Karpas-422 (cell line): ENCODE results near the gene SLC4A1AP. TPM values are rescaled to one million over a fixed set of nuclear protein-coding genes. Genes with fewer than 3 reads are reported as not detected.
"Not testable (repeated sequence)": the region's sequence is repeated elsewhere in the genome, so short reads cannot be mapped to it uniquely, and the experiment has no call there.

Experiments
- DNase-seq: peaks from one replicate; pipeline ENCODE4 v3.0.0-alpha.2; 2015
- H2AFZ ChIP-seq: fragments of 200-600 bp; sonication (generic); 2 replicates; pipeline ENCODE4 v1.6.1; 2014; ENCODE audit warnings: antibody characterized with exemption, low read length, mixed read lengths
- H3K27ac ChIP-seq: fragments of 200-600 bp; sonication (generic); 2 replicates; pipeline ENCODE4 v1.5.1; 2014; ENCODE audit warnings: mild to moderate bottlenecking, low read length, moderate library complexity
- H3K27me3 ChIP-seq: fragments of 200-600 bp; sonication (generic); 2 replicates; pipeline ENCODE4 v1.6.1; 2014; ENCODE audit warnings: low read length, mixed read lengths
- H3K36me3 ChIP-seq: fragments of 200-600 bp; sonication (generic); 2 replicates; pipeline ENCODE4 v1.6.1; 2014; ENCODE audit warnings: low read length, mixed read lengths; ENCODE audit not compliant: insufficient read depth
- H3K4me1 ChIP-seq: fragments of 200-600 bp; sonication (generic); 2 replicates; pipeline ENCODE4 v1.6.1; 2014; ENCODE audit warnings: mild to moderate bottlenecking, low read length, mixed read lengths
- H3K4me2 ChIP-seq: fragments of 200-600 bp; sonication (generic); 2 replicates; pipeline ENCODE4 v1.6.1; 2014; ENCODE audit warnings: low read length, low read depth, mild to moderate bottlenecking; ENCODE audit not compliant: poor library complexity, severe bottlenecking
- H3K4me3 ChIP-seq: fragments of 200-600 bp; sonication (generic); 2 replicates; pipeline ENCODE4 v1.5.1; 2014; ENCODE audit warnings: mild to moderate bottlenecking, antibody characterized with exemption, low read length, mixed read lengths
- H3K79me2 ChIP-seq: fragments of 200-600 bp; sonication (generic); 2 replicates; pipeline ENCODE4 v1.6.1; 2014; ENCODE audit warnings: mild to moderate bottlenecking, low read length, mixed read lengths
- H3K9ac ChIP-seq: fragments of 200-600 bp; sonication (generic); 2 replicates; pipeline ENCODE4 v1.6.0; 2014; ENCODE audit warnings: low read length
- H3K9me2 ChIP-seq: fragments of 200-600 bp; sonication (generic), shearing (Covaris generic); replicated peaks from 2 replicates; pipeline ENCODE4 v1.6.0; 2014; ENCODE audit warnings: mild to moderate bottlenecking, low read length, moderate library complexity; ENCODE audit not compliant: insufficient read depth
- H3K9me3 ChIP-seq: fragments of 300-700, 200-600 bp; sonication (generic); 2 replicates; pipeline ENCODE4 v1.6.1; 2014; ENCODE audit warnings: low read length, mixed read lengths
- H4K20me1 ChIP-seq: fragments of 200-600 bp; sonication (generic); 2 replicates; pipeline ENCODE4 v1.6.1; 2014; ENCODE audit warnings: mild to moderate bottlenecking, antibody characterized with exemption, low read length, low read depth; ENCODE audit not compliant: insufficient read depth
- total RNA-seq: library from RNA; depleted of rRNA; stranded (reverse); fragments of >200 nt; shearing (Covaris generic); gene quantifications from 2 replicates; pipeline ENCODE4 v1.2.3, GENCODE V29; 2014; ENCODE audit warnings: low replicate concordance

SLC4A1AP gene
- total RNA-seq, 1 experiment from 2014 or later = 19.8 TPM

GRCh38 chr2:27672723-27673486, 9.2 kb downstream of the SLC4A1AP start:
- Histone ChIP-seq H3K27ac (no peak overlapping the region), H3K79me2 (peaks cover 10% of the 10 kb centered on the region; the same call in 1 of the 2 replicates), H4K20me1 (no peaks in the 10 kb centered on the region), H3K4me1 (no peaks in the 10 kb centered on the region), H2AFZ (no peak overlapping the region), H3K36me3 (peaks cover 38% of the 10 kb centered on the region), H3K9ac (no peak overlapping the region), H3K4me2 (no peak overlapping the region), H3K9me2 (no peaks in the 10 kb centered on the region), H3K27me3 (no peaks in the 10 kb centered on the region), H3K4me3 (no peak overlapping the region), H3K9me3 (no peaks in the 10 kb centered on the region)
- DNase-seq = no peak

DNA sequence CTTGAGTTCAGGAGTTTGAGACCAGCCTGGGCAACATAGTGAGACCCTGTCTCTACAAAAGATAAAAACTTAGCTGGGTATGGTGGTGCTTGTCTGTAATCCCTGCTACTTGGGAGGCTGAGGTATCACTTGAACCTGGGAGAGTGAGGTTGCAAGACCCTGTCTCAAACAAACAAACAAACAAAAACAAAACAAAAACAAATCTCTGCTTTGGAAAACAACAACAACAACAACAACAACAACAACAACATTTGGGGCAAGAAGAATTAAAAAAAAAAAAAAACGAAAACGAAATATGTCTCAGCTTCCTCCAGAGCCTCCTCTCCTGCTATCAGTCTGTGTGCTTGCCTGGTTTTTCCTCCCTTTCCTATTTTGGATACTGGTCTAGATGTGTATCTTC, 16.9 kb downstream of the SLC4A1AP start:
- peaks cover 21% of the 10 kb centered on the region for H3K36me3 ChIP-seq
- H3K4me2 ChIP-seq = no peak overlapping the region
- no peak overlapping the region for H3K27ac ChIP-seq
- no peak overlapping the region for H2AFZ ChIP-seq
- no peaks in the 10 kb centered on the region for H4K20me1 ChIP-seq
- no peak for DNase-seq
- H3K79me2 ChIP-seq = no peaks in the 10 kb centered on the region
- H3K9me3 ChIP-seq = no peaks in the 10 kb centered on the region
- H3K4me1 ChIP-seq = peaks cover 4% of the 10 kb centered on the region; the same call in 1 of the 2 replicates
- no peak overlapping the region for H3K9ac ChIP-seq
- H3K9me2 ChIP-seq = no peaks in the 10 kb centered on the region
- H3K27me3 ChIP-seq = no peaks in the 10 kb centered on the region
- no peak overlapping the region for H3K4me3 ChIP-seq

DNA sequence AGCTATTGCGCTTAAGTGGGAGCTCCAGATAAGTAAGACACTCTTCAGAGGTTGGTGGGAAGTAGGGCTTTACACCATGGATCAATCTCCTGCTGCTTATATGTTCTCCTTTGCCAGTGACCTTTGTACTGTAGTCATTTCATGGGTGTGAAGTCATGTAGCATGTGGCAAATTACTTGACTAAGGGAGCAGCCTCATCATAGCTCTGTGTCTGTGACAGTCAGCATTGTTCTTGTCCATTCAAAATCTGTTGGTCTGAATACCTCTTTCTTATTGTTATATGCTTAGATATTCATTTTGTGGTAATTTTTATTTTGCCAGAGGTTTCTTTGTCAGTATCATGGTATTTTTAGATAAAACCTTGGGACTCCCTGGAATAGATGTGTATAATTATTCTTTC, 18.2 kb downstream of the SLC4A1AP start:
- Histone ChIP-seq H3K9me3 (no peaks in the 10 kb centered on the region), H3K9ac (no peak overlapping the region), H3K9me2 (no peaks in the 10 kb centered on the region), H2AFZ (no peak overlapping the region), H4K20me1 (no peaks in the 10 kb centered on the region), H3K36me3 (peaks cover 17% of the 10 kb centered on the region; the same call in 1 of the 2 replicates), H3K4me3 (no peak overlapping the region), H3K4me2 (no peak overlapping the region), H3K27ac (no peak overlapping the region), H3K27me3 (no peaks in the 10 kb centered on the region), H3K4me1 (peaks cover 4% of the 10 kb centered on the region; the same call in 1 of the 2 replicates), H3K79me2 (no peaks in the 10 kb centered on the region)
- DNase-seq = no peak

- H3K4me3 ChIP-seq, H3K79me2 ChIP-seq, H4K20me1 ChIP-seq, H3K9me3 ChIP-seq, H3K27me3 ChIP-seq, H3K27ac ChIP-seq, H3K9me2 ChIP-seq, H3K4me2 ChIP-seq, DNase-seq, H2AFZ ChIP-seq, H3K9ac ChIP-seq, H3K4me1 ChIP-seq: not testable (repeated sequence)
- H3K36me3 ChIP-seq = peaks cover 12% of the 10 kb centered on the region; the same call in 1 of the 2 replicates
These were observed 18.7 kb downstream of the SLC4A1AP start for GRCh38 chr2:27682334-27682771.

DNA sequence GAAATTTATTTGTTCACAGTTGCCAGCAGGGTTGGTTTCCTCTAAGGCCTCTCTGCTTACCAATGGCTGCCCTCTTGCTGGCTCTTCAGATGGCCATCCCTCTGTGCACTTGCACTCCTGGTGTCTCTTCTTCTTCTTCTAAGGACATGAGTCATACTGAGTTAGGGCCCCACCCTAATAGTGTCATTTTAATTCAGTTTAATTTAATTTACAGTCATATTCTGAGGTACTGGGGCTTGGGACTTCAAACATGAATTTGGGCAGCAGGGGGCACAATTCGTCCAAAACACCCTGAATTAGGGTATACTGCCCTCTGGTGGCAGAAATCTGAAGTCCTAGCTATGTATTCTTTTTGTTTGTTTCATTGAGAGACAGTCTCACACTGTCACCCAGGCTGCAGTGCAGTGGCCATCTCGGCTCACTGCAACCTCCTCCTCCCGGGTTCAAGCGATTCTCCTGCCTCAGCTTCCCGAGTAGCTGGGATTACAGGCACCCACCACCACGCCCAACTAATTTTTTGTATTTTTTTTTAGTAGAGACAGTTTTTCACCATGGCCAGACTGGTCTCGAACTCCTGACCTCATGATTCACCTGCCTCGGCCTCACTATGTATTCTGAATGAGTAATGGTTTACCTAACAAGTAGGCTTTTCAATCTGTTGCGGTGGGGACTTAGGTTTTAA, 19.8 kb downstream of the SLC4A1AP start:
- DNase-seq = peak; percentile 97
- Histone ChIP-seq H2AFZ (no peak overlapping the region), H3K9ac (no peak overlapping the region), H3K36me3 (peaks cover 7% of the 10 kb centered on the region; the same call in 1 of the 2 replicates), H3K27ac (no peak overlapping the region), H3K4me2 (no peak overlapping the region), H4K20me1 (no peaks in the 10 kb centered on the region), H3K27me3 (no peaks in the 10 kb centered on the region), H3K9me3 (no peaks in the 10 kb centered on the region), H3K4me3 (no peak overlapping the region), H3K4me1 (peaks cover 4% of the 10 kb centered on the region; the same call in 1 of the 2 replicates), H3K79me2 (no peaks in the 10 kb centered on the region), H3K9me2 (no peaks in the 10 kb centered on the region)

DNA sequence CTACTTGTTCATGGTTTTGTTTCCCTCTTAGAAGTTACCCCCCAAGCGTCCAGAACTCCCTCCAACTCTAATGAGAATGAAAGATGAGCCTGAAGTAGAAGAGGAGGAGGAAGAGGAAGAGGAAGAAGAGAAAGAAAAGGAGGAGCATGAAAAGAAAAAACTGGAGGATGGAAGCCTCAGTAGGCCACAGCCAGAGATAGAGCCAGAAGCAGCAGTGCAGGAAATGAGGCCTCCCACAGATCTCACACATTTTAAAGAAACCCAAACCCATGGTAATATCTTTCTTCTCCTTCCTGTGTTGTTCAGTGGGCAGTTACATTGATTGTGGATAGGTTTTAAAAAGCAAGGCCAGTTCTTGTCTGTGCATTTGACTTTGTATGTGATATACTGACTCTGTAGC, 21.3 kb downstream of the SLC4A1AP start:
- not testable (repeated sequence) for H3K27me3 ChIP-seq, H3K9me3 ChIP-seq, H4K20me1 ChIP-seq, H3K27ac ChIP-seq, H3K9me2 ChIP-seq, H3K9ac ChIP-seq, H3K36me3 ChIP-seq, H2AFZ ChIP-seq, DNase-seq, H3K4me2 ChIP-seq, H3K79me2 ChIP-seq, H3K4me3 ChIP-seq, H3K4me1 ChIP-seq

DNA sequence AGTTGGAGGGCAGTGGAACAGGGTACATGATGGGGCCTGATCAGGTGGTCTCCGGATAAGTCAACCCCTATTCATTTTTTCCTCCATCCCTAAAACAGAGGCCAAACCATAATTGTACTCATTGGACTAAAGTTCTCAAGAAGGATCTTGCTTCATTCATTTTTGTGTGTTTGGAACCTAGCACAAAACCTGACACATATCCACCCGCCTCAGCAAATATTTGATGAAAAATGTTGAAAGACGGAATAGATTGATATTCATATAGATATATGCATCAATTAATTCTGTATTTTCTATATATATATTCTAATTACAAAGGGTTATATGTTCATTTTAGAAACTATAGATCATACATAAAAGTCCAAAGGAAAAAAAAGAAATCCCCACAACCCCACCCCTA, 21.9 kb downstream of the SLC4A1AP start:
- Histone ChIP-seq H3K4me3 (no peak overlapping the region), H3K9ac (no peak overlapping the region), H3K27ac (no peak overlapping the region), H3K9me3 (no peaks in the 10 kb centered on the region), H2AFZ (no peak overlapping the region), H3K9me2 (no peaks in the 10 kb centered on the region), H3K36me3 (peaks cover 7% of the 10 kb centered on the region; the same call in 1 of the 2 replicates), H3K4me1 (peaks cover 4% of the 10 kb centered on the region; the same call in 1 of the 2 replicates), H3K79me2 (no peaks in the 10 kb centered on the region), H3K4me2 (no peak overlapping the region), H4K20me1 (no peaks in the 10 kb centered on the region), H3K27me3 (no peaks in the 10 kb centered on the region)
- DNase-seq = no peak

- no peaks in the 10 kb centered on the region for H3K27me3 ChIP-seq
- no peaks in the 10 kb centered on the region for H3K79me2 ChIP-seq
- H3K36me3 ChIP-seq = peaks cover 7% of the 10 kb centered on the region; the same call in 1 of the 2 replicates
- H3K4me1 ChIP-seq = peaks cover 4% of the 10 kb centered on the region; the same call in 1 of the 2 replicates
- DNase-seq = no peak
- no peak overlapping the region for H2AFZ ChIP-seq
- no peak overlapping the region for H3K27ac ChIP-seq
- H3K9ac ChIP-seq = no peak overlapping the region
- no peaks in the 10 kb centered on the region for H3K9me2 ChIP-seq
- H4K20me1 ChIP-seq = no peaks in the 10 kb centered on the region
- H3K4me3 ChIP-seq = no peak overlapping the region
- no peaks in the 10 kb centered on the region for H3K9me3 ChIP-seq
- no peak overlapping the region for H3K4me2 ChIP-seq
These were observed 23.5 kb downstream of the SLC4A1AP start for GRCh38 chr2:27687232-27687631.
